ENCODE measurements around the gene FBH1.

DNA sequence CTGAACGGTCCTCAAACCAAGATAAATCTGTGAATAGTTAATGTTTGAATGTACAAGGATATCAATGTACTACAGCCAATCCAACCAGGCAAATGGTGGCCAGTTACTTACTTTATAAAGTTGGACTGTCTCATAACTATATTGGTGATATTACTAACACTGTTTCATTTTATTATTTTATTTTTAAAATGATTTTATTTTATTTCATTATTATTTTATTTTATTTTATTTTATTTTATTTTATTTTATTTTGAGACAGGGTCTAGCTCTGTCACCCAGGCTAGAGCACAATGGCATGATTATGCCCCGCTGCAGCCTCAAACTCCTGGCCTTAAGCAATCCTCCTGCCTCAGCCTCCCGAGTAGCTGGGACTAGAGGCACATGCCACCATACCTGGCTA is 80.5 kb downstream of the FBH1 start:
- TF ChIP-seq ATF3 (IDR thresholded peaks at IDR 0.05) (no peak), SP1 (IDR thresholded peaks at IDR 0.05) (no peak), REST (IDR thresholded peaks at IDR 0.05) (no peak), CTCF (IDR thresholded peaks at IDR 0.05; ENCODE audit: low read depth, low read length, missing input control) (no peak), YY1 (IDR thresholded peaks at IDR 0.05) (no peak), EGR1 (IDR thresholded peaks at IDR 0.05; ENCODE audit: low read depth in 2 of 2) (no peak), JUND (IDR thresholded peaks at IDR 0.05) (no peak), RAD21 (IDR thresholded peaks at IDR 0.05) (no peak), FOXA1 (IDR thresholded peaks at IDR 0.05) (no peak), NR2F2 (IDR thresholded peaks at IDR 0.05) (no peak), TAF1 (conservative IDR thresholded peaks at IDR 0.05) (no peak), GABPA (IDR thresholded peaks at IDR 0.05 in 1 of 2, conservative IDR thresholded peaks at IDR 0.05 in 1 of 2) (no peak), HNF4A (conservative IDR thresholded peaks at IDR 0.05) (no peak)
- TF ChIP-seq, protein P1, sequence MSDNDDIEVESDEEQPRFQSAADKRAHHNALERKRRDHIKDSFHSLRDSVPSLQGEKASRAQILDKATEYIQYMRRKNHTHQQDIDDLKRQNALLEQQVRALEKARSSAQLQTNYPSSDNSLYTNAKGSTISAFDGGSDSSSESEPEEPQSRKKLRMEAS (IDR thresholded peaks at IDR 0.05) = no peak
